ENCODE measurements around the gene HOGA1. TPM values are rescaled to one million over a fixed set of nuclear protein-coding genes. Genes with fewer than 3 reads are reported as not detected.
"Not testable (repeated sequence)": the region's sequence is repeated elsewhere in the genome, so short reads cannot be mapped to it uniquely, and the experiment has no call there.

Gene HOGA1
- total RNA-seq, 1 experiment from 2014 or later = 0.08 TPM

DNA sequence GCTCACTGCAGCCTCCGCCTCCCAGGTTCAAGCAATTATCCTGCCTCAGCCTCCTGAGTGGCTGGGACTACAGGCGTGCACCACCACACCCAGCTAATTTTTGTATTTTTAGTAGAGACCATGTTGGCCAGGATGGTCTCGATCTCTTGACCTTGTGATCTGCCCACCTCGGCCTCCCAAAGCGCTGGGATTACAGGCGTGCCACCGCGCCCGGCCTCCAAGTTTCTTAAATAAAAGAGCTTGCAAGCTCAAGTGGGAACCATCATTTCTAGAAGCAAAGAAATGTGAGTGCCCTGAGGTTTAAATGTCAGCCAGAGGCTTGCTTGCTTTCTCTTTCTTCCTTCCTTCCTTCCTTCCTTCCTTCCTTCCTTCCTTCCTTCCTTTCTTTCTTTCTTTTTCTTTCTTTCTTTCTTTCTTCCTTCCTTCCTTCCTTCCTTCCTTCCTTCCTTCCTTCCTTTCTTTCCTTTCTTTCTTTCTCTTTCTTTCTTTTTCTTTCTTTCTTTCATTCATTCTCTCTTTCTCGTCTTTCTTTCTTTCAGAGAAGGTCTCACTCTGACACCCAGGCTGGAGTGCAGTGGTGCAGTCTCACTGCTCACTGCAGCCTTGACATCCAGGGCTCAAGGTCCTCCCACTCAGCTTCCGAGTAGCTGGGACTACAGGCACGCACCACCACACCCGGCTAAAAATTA is 58.4 kb downstream of the HOGA1 start:
- ATAC-seq; H3K27me3 ChIP-seq (ENCODE audit: control insufficient read depth, insufficient read depth, low read length); H3K27ac ChIP-seq (ENCODE audit: low read length); H3K9me3 ChIP-seq (ENCODE audit: control insufficient read depth, insufficient read depth, low read depth, low read length); H3K36me3 ChIP-seq (ENCODE audit: control insufficient read depth, insufficient read depth, low read length); H3K4me3 ChIP-seq (ENCODE audit: low read depth in 2 of 2, low read length in 2 of 2); intact Hi-C loops (cut with micrococcal nuclease; ENCODE audit: unreplicated experiment); DNase-seq (ENCODE audit: low read depth, low spot score); POLR2A ChIA-PET; CTCF ChIA-PET; in situ Hi-C loops (cut with HindIII; ENCODE audit: low pct_unique_long_range_greater_than_20kb, low sequenced_read_pairs); BruUV-seq (replicated peaks); H3K4me1 ChIP-seq (ENCODE audit: control insufficient read depth, insufficient read depth, low read length): not testable (repeated sequence)

DNA sequence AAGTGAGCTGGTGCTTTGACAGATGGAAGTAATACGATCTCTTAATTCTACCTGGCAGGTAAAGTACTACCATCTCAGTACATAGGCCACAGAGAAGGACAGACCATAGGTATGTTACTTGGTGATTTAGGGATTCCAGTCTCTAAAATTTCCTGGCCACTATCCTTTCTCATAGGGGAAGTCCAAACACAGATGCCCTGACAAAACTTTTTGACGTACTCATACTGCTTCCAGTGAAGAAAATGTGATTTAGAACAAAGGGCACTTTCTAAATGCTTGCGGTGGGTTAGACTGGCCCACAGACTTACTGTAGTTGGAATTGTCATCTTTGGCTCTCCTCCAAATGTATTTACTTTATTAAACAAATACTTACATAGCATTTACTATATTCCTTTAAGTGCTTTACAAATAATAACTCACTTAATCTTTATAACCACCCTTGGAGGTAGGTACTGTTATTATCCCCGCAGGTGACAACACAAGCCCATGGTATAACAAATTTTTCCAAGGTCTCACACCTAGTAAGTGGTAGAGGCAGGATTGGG is 59.3 kb downstream of the HOGA1 start:
- DNase-seq (ENCODE audit: low read depth, low spot score) = no peak
- Histone ChIP-seq H3K4me3 (ENCODE audit: low read depth in 2 of 2, low read length in 2 of 2) (no peak overlapping the region), H3K27ac (ENCODE audit: low read length) (no peak overlapping the region), H3K36me3 (ENCODE audit: control insufficient read depth, insufficient read depth, low read length) (no peaks in the 10 kb centered on the region; the same call in 1 of the 2 replicates), H3K27me3 (ENCODE audit: control insufficient read depth, insufficient read depth, low read length) (no peaks in the 10 kb centered on the region), H3K4me1 (ENCODE audit: control insufficient read depth, insufficient read depth, low read length) (peaks cover 11% of the 10 kb centered on the region), H3K9me3 (ENCODE audit: control insufficient read depth, insufficient read depth, low read depth, low read length) (no peaks in the 10 kb centered on the region)
- POLR2A ChIA-PET = no interaction called here
- TSS peak; percentile 62 for BruUV-seq (replicated peaks)
- CTCF ChIA-PET = no interaction called here
- ATAC-seq = no peak
- intact Hi-C loops (cut with micrococcal nuclease; ENCODE audit: unreplicated experiment) (no loop called here), in situ Hi-C loops (cut with HindIII; ENCODE audit: low pct_unique_long_range_greater_than_20kb, low sequenced_read_pairs) (no loop called here)
- TF ChIP-seq POLR2AphosphoS5 (IDR thresholded peaks at IDR 0.05; ENCODE audit: low read depth, low read length) = no peak
- TF ChIP-seq, protein P1, sequence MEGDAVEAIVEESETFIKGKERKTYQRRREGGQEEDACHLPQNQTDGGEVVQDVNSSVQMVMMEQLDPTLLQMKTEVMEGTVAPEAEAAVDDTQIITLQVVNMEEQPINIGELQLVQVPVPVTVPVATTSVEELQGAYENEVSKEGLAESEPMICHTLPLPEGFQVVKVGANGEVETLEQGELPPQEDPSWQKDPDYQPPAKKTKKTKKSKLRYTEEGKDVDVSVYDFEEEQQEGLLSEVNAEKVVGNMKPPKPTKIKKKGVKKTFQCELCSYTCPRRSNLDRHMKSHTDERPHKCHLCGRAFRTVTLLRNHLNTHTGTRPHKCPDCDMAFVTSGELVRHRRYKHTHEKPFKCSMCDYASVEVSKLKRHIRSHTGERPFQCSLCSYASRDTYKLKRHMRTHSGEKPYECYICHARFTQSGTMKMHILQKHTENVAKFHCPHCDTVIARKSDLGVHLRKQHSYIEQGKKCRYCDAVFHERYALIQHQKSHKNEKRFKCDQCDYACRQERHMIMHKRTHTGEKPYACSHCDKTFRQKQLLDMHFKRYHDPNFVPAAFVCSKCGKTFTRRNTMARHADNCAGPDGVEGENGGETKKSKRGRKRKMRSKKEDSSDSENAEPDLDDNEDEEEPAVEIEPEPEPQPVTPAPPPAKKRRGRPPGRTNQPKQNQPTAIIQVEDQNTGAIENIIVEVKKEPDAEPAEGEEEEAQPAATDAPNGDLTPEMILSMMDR (IDR thresholded peaks at IDR 0.05) = no peak
- TF ChIP-seq, protein P2, sequence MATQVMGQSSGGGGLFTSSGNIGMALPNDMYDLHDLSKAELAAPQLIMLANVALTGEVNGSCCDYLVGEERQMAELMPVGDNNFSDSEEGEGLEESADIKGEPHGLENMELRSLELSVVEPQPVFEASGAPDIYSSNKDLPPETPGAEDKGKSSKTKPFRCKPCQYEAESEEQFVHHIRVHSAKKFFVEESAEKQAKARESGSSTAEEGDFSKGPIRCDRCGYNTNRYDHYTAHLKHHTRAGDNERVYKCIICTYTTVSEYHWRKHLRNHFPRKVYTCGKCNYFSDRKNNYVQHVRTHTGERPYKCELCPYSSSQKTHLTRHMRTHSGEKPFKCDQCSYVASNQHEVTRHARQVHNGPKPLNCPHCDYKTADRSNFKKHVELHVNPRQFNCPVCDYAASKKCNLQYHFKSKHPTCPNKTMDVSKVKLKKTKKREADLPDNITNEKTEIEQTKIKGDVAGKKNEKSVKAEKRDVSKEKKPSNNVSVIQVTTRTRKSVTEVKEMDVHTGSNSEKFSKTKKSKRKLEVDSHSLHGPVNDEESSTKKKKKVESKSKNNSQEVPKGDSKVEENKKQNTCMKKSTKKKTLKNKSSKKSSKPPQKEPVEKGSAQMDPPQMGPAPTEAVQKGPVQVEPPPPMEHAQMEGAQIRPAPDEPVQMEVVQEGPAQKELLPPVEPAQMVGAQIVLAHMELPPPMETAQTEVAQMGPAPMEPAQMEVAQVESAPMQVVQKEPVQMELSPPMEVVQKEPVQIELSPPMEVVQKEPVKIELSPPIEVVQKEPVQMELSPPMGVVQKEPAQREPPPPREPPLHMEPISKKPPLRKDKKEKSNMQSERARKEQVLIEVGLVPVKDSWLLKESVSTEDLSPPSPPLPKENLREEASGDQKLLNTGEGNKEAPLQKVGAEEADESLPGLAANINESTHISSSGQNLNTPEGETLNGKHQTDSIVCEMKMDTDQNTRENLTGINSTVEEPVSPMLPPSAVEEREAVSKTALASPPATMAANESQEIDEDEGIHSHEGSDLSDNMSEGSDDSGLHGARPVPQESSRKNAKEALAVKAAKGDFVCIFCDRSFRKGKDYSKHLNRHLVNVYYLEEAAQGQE (IDR thresholded peaks at IDR 0.05; ENCODE audit: insufficient read depth in 1 of 2, low read depth in 2 of 2, low read length in 1 of 2) = no peak
- no peak for TF ChIP-seq TCF7L2 (IDR thresholded peaks at IDR 0.05; ENCODE audit: low read depth, low read length)
- no peak for TF ChIP-seq SIN3A (IDR thresholded peaks at IDR 0.05; ENCODE audit: borderline replicate concordance, insufficient read depth, low read depth, low read length)

DNA sequence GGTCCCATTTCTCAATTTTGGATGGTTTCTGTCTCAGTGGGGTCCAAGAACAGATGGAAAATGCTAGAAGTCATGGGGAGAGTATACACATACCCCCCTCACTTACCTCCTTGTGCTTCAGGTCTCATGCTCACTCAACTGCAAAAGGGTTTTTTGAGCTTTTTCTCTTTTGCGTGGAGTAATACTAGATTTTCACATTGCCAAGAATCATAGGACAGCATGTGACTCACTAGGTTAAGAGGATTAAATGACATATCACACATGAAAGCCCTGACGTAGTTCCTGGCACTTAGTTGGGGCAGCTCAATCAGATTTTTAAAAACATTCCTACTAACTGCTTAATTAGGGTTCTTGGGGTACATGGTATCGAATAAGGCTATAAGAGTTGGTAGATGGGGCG is 60.7 kb downstream of the HOGA1 start:
- in situ Hi-C loops (cut with HindIII; ENCODE audit: low pct_unique_long_range_greater_than_20kb, low sequenced_read_pairs) = no loop called here
- POLR2A ChIA-PET = no interaction called here
- intact Hi-C loops (cut with micrococcal nuclease; ENCODE audit: unreplicated experiment) = no loop called here

More for the DNA sequence above, 60.7 kb downstream of the HOGA1 start:
- no peaks in the 10 kb centered on the region for H3K9me3 ChIP-seq (ENCODE audit: control insufficient read depth, insufficient read depth, low read depth, low read length)
- H3K4me3 ChIP-seq (ENCODE audit: low read depth in 2 of 2, low read length in 2 of 2) = no peak overlapping the region
- CTCF ChIA-PET = no interaction called here
- TF ChIP-seq SIN3A (IDR thresholded peaks at IDR 0.05; ENCODE audit: borderline replicate concordance, insufficient read depth, low read depth, low read length) (no peak), TCF7L2 (IDR thresholded peaks at IDR 0.05; ENCODE audit: low read depth, low read length) (no peak), POLR2AphosphoS5 (IDR thresholded peaks at IDR 0.05; ENCODE audit: low read depth, low read length) (no peak)
- TF ChIP-seq, protein P2 (IDR thresholded peaks at IDR 0.05; ENCODE audit: insufficient read depth in 1 of 2, low read depth in 2 of 2, low read length in 1 of 2) = no peak
- TF ChIP-seq, protein P1 (IDR thresholded peaks at IDR 0.05) = no peak
- no peak overlapping the region for H3K27ac ChIP-seq (ENCODE audit: low read length)
- peaks cover 13% of the 10 kb centered on the region for H3K4me1 ChIP-seq (ENCODE audit: control insufficient read depth, insufficient read depth, low read length)
- DNase-seq (ENCODE audit: low read depth, low spot score) = no peak
- ATAC-seq = no peak
- no peaks in the 10 kb centered on the region for H3K27me3 ChIP-seq (ENCODE audit: control insufficient read depth, insufficient read depth, low read length)
- H3K36me3 ChIP-seq (ENCODE audit: control insufficient read depth, insufficient read depth, low read length) = no peaks in the 10 kb centered on the region; the same call in 1 of the 2 replicates
- BruUV-seq (replicated peaks) = no TSS peak

Data from Panc1 (cell line).